ENCODE data around the gene BMPER. TPM values are rescaled to one million over a fixed set of nuclear protein-coding genes. Genes with fewer than 3 reads are reported as not detected.

BMPER gene
- total RNA-seq, 8 experiments from 2014 or later, result 0.25 to 39.1 (median 2.4) TPM

DNA sequence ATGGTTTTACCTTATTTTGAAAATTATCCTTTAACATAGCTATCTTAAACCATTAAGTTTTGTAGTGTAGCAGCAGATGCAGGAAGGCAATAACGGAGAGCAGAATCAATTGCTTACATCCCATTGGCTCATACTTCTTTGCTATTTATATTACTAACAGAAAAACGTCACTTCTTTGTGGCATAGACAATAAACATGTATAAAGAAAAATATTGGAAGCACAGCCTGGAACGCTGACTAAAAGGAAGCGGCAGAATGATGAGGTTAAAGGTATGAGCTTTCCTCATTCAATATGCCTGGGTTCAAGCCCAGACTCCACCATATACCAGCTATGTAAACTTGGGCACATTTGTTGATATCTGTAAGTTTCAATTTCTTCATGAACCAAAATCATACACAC, 24.0 kb upstream of the BMPER start:
- no peak for ATAC-seq (replicated peaks in 6 of 8)
- in situ Hi-C loops (cut with MboI; ENCODE audit: low pct_unique_long_range_greater_than_20kb in 2 of 9, low sequenced_read_pairs in 9 of 9, unreplicated experiment in 9 of 9), result no loop called here
- WGBS, 10 experiments, result 67 to 98% (median 80%) methylated on average over 1 to 4 of the region's 4 CpGs; no CpG with 5 or more reads in 1 of the 10 experiments
- Histone ChIP-seq H3K4me3 (no peak overlapping the region), H3K4me1 (replicated peaks in 1 of 2) (peaks cover 4 to 10% of the 10 kb centered on the region in 2 donors), H3K27ac (no peak overlapping the region)

DNA sequence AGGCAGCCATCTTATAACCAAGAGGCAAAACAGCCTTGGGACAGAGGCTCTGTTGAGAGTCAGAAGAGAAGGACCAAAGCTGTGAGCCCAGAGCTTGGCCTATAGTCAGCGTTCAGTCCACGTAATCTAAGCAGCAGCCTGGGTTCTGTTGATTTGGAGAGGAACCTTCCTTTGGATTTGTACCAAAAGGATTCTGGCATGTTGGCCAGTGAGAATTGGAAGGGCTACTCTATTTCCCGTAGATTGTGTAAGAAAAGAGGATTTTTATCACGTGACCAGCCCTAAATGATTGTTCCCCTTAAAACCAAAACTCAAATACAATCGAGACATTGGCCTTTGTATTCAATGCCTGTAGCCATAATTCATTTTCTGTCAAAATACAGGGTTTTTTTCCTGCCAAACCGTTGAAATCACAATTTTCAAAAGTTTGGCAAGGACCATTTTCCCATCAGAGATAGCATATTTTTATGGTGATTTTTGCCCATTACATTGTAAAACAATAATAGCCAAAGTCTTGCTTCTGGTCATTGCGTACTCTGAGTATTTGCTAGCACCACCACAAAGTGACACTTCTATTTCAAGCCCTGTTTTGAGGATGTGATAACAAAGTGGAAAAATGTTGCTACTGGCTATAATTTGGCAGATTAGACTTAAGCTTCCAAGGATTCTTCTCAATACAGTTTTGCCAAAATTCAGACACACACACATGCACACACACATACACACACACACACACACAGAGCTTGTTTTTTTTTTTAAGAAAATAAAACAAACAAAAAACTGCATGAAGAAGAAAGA, 23.1 kb upstream of the BMPER start:
- no peak overlapping the region for H3K27ac ChIP-seq
- H3K4me3 ChIP-seq, result no peak overlapping the region
- ATAC-seq (replicated peaks in 6 of 8), result no peak
- H3K4me1 ChIP-seq (replicated peaks in 1 of 2), result peaks cover 4 to 10% of the 10 kb centered on the region in 2 donors
- WGBS, 10 experiments, result 37 to 93% (median 88%) methylated on average over 4 to 7 of the region's 7 CpGs
- in situ Hi-C loops (cut with MboI; ENCODE audit: low pct_unique_long_range_greater_than_20kb in 2 of 9, low sequenced_read_pairs in 9 of 9, unreplicated experiment in 9 of 9), result no loop called here

DNA sequence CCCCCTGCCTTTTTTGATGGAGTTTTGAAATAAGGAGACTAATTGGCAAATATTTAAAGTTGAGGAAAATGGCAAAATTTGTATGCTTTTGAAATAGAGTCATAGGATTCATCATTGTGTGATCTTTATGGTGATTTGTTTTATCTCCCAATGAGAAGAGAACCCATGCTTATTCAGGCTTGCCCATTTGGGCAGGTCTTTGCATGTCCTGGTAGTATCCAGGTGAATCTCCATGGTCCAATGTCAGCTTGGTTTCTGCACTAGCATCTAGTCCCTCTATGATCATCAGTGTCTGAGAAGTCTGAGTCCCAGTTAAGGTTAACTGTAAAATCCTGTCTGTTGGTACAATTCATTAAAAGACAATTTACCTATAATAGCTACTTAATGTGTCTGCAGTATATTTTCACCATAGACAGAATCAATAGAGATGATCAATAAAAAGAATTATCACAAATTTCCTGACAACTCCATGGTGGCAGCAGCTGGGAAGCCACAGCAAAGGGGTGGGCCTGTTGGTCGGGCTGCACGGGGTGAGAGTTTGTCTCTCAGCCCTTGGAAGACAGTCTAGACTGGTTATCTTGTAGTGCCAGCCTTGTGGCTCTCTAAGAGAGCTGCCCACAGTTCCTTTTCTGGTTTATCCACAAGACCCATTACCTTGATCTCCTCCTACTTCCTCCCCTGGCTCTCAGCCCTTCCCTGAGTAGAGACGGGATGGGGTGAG, 22.2 kb upstream of the BMPER start:
- ATAC-seq (replicated peaks in 6 of 8), result peak in 3 of 8 experiments; percentile 32 to 81 (median 52)
- WGBS, 10 experiments, result 40 to 86% (median 75%) methylated on average over 1 to 3 of the region's 3 CpGs; no CpG with 5 or more reads in 5 of the 10 experiments
- Histone ChIP-seq H3K27ac (no peak overlapping the region), H3K4me1 (replicated peaks in 1 of 2) (peaks cover 4 to 10% of the 10 kb centered on the region in 2 donors), H3K4me3 (no peak overlapping the region)
- in situ Hi-C loops (cut with MboI; ENCODE audit: low pct_unique_long_range_greater_than_20kb in 2 of 9, low sequenced_read_pairs in 9 of 9, unreplicated experiment in 9 of 9), result no loop called here

DNA sequence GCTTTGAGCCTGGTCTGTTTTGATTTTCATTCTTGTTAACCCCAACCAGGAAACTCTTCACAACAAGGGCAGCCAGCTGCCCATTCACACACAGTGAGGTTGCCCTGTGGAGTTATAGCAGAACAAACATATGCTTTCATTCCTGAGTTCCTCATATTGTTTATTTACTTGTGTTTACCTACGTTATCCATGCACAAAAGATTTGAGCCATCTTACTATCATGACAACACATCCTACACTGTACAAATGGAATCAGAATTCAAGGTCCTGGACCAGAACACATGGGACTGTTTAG, 21.7 kb upstream of the BMPER start:
- Histone ChIP-seq H3K27ac (no peak overlapping the region), H3K4me1 (replicated peaks in 1 of 2) (peaks cover 4 to 10% of the 10 kb centered on the region in 2 donors), H3K4me3 (no peak overlapping the region)
- no peak for ATAC-seq (replicated peaks in 6 of 8)
- in situ Hi-C loops (cut with MboI; ENCODE audit: low pct_unique_long_range_greater_than_20kb in 2 of 9, low sequenced_read_pairs in 9 of 9, unreplicated experiment in 9 of 9), result no loop called here
- WGBS, 10 experiments, result 50 to 100% (median 75%) methylated on average over 1 of the region's 1 CpG; no CpG with 5 or more reads in 5 of the 10 experiments

DNA sequence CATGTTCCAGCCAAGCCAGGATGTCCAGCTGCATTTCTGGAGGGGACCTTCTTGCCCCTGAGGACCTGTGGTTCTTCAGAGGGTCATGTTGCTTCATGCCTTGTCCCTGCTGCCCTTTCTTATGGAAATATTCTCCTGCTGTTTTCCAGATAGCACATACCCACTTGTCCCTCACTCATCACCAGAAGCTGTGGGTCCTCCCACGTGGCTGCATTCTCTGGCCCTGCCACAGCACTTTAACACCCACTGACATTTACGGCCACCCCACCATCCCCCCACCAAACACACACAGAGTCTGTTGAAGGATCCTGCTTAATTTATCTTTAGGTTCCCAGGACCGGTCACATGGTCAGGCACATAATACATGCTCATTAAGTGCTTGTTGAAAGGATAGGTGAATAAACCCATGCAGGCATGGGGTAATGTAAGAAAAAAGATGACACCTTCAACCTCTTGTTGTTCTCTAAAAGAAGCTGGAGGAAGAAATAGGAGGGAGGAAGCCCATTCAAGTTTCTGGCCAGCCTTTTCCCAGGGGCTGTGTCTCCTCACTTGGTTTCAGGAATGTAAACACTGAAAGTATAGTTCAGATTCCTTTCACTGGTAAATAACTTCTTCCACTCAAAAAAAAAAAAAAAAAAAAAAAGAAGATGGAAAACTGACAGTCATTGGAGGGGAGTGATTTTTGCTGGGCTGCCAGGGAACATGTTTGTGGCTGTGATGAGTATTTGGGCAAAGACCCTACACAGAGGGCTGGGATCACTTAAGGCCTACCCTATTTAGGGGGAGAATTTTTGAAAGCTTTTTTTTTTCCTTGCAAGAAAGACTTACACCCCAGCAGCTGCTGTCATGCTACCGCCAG, 19.8 kb upstream of the BMPER start:
- Histone ChIP-seq H3K4me3 (no peak overlapping the region), H3K4me1 (replicated peaks in 1 of 2) (peaks cover 4 to 10% of the 10 kb centered on the region in 2 donors), H3K27ac (no peak overlapping the region)
- 77 to 100% (median 100%) methylated on average over 1 to 2 of the region's 4 CpGs; no CpG with 5 or more reads in 2 of the 10 experiments for WGBS, 10 experiments
- in situ Hi-C loops (cut with MboI; ENCODE audit: low pct_unique_long_range_greater_than_20kb in 2 of 9, low sequenced_read_pairs in 9 of 9, unreplicated experiment in 9 of 9), result no loop called here
- ATAC-seq (replicated peaks in 6 of 8), result no peak

DNA sequence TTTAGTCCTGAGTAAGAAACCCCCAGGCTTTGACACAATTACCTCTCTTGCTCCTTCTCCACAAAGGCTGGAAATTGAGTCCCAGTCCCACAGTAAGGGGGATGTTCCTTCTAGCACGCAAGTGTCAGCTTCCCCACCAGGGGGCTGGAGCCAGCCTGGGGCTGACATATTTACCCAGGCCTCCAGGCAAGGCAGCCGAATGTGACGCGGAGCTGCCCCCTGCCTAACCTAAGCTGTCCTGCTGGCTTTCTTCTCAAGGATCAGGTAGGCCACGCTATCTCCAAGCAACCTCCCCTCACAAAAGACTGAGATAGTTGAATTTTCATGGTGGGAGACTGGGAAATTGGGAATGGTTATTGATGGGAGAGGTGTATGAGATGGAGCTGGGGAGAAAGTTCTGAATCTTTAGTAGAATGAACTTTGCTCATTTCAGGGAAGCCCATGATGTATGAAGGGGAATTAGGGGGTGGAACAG, 19.2 kb upstream of the BMPER start:
- peaks cover 4 to 10% of the 10 kb centered on the region in 2 donors for H3K4me1 ChIP-seq (replicated peaks in 1 of 2)
- H3K27ac ChIP-seq, result no peak overlapping the region
- WGBS, 10 experiments, result 83 to 100% (median 94%) methylated on average over 1 to 3 of the region's 5 CpGs; no CpG with 5 or more reads in 6 of the 10 experiments
- H3K4me3 ChIP-seq, result no peak overlapping the region
- in situ Hi-C loops (cut with MboI; ENCODE audit: low pct_unique_long_range_greater_than_20kb in 2 of 9, low sequenced_read_pairs in 9 of 9, unreplicated experiment in 9 of 9), result no loop called here
- ATAC-seq (replicated peaks in 6 of 8), result peak in 1 of 8 experiments; percentile 53

DNA sequence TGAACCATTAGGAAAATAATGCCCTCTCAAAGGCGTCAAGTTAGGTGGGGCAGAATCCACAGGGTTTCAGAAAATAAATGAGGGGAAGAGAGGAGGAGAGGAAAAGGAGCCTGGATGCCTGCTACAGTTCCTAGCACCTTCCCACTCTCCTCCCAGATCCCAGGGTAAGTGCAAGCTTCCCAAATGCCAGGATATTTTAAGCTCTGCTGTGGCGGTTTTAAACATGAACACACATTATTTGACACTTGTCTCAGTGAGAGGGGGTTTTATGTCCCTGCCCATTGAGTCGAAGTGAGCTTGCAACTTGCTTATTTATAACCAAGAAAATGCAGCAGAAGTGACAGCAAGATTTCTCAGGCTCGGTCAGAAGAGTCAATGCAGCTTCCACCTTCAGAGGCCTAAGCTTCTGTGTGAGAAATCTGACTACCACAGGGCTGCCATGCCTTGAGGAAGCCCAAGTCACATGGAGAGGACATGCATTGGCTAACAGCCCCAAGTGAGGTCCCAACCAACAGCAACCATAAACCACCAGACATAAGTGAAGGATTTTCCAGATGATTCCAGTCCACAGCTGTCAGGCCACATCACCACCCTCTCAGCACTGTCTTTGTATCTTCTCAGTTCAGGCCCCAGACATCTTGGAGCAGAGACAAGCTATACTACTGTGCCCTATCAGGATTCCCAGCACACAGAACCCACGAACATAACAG, 17.9 kb upstream of the BMPER start:
- ATAC-seq (replicated peaks in 6 of 8), result no peak
- Histone ChIP-seq H3K27ac (no peak overlapping the region), H3K4me3 (no peak overlapping the region), H3K4me1 (replicated peaks in 1 of 2) (peaks cover 4 to 10% of the 10 kb centered on the region in 2 donors)
- in situ Hi-C loops (cut with MboI; ENCODE audit: low pct_unique_long_range_greater_than_20kb in 2 of 9, low sequenced_read_pairs in 9 of 9, unreplicated experiment in 9 of 9), result no loop called here
- WGBS, 10 experiments, result 0 to 90% (median 72%) methylated on average over 1 to 5 of the region's 5 CpGs; no CpG with 5 or more reads in 2 of the 10 experiments

DNA sequence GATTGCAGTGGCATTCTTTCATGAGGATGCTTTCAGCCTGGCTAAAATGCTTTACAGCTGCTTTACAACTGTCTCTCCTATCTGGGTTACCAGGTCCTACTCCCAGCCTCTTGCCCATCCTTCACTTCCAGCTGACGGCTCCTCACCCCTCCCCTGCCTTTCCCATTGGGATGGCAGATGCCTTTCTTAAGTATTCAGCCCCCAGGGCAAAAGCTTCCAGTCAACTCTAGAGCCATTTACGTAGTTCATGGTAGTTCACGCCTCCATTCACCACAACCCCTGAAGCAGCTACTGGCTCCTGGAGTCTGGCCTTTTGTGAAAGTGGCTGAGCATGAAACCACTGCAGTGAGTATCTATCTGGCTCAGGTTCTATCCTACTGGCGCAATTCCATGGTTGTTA, 17.2 kb upstream of the BMPER start:
- Histone ChIP-seq H3K27ac (no peak overlapping the region), H3K4me1 (replicated peaks in 1 of 2) (peaks cover 4% of the 10 kb centered on the region in 2 donors), H3K4me3 (no peak overlapping the region)
- in situ Hi-C loops (cut with MboI; ENCODE audit: low pct_unique_long_range_greater_than_20kb in 2 of 9, low sequenced_read_pairs in 9 of 9, unreplicated experiment in 9 of 9), result no loop called here
- 40 to 100% (median 82%) methylated on average over 1 to 4 of the region's 4 CpGs; no CpG with 5 or more reads in 2 of the 10 experiments for WGBS, 10 experiments
- peak in 3 of 8 experiments; percentile 53 to 94 (median 71) for ATAC-seq (replicated peaks in 6 of 8)

DNA sequence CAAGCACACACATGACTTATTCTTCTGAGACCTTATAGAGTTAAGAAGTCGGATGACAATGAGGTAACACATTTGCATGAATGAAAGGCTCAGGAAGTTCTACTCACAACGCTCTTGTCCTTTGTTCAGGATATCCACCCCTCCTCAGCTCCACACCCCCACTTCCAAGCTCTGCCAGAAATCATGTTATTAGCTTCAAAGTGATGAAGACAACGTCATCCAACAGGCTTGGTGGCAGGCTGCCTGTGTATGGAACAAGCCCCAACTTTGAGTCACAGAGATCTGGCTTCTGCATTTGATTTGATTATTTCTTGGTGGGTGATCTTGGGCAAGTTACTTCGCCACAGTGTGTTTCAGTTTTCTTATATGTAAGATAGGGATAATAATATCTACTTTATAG, 12.4 kb upstream of the BMPER start:
- no peak overlapping the region for H3K4me3 ChIP-seq
- ATAC-seq (replicated peaks in 6 of 8), result peak in 1 of 8 experiments; percentile 23
- WGBS, 10 experiments, result 27 to 95% (median 76%) methylated on average over 1 to 4 of the region's 4 CpGs; no CpG with 5 or more reads in 3 of the 10 experiments
- H3K27ac ChIP-seq, result no peak overlapping the region
- H3K4me1 ChIP-seq (replicated peaks in 1 of 2), result no peaks in the 10 kb centered on the region
- in situ Hi-C loops (cut with MboI; ENCODE audit: low pct_unique_long_range_greater_than_20kb in 2 of 9, low sequenced_read_pairs in 9 of 9, unreplicated experiment in 9 of 9), result no loop called here

DNA sequence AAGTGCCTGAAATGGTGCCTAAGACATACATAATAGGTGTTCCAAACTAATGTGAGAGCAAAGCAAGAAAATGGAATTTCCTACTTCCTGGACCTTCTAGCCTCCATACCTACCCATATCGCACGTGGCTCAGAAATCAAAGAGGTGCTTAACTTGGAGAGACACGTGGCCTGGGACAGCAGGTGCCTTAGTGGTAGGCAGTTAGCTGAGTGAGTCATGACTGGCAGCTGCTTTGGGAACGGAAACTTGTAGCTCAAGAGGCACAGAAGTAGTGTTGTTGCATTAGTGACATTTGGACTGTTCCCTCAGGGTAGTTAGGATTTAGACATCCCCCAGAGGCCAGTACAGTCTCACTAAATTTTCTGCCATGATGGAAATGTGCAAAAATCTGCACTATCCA, 12.0 kb upstream of the BMPER start:
- WGBS, 10 experiments, result 80 to 100% (median 95%) methylated on average over 1 to 4 of the region's 4 CpGs; no CpG with 5 or more reads in 3 of the 10 experiments
- no peaks in the 10 kb centered on the region for H3K4me1 ChIP-seq (replicated peaks in 1 of 2)
- in situ Hi-C loops (cut with MboI; ENCODE audit: low pct_unique_long_range_greater_than_20kb in 2 of 9, low sequenced_read_pairs in 9 of 9, unreplicated experiment in 9 of 9), result no loop called here
- no peak overlapping the region for H3K4me3 ChIP-seq
- H3K27ac ChIP-seq, result no peak overlapping the region
- ATAC-seq (replicated peaks in 6 of 8), result no peak

DNA sequence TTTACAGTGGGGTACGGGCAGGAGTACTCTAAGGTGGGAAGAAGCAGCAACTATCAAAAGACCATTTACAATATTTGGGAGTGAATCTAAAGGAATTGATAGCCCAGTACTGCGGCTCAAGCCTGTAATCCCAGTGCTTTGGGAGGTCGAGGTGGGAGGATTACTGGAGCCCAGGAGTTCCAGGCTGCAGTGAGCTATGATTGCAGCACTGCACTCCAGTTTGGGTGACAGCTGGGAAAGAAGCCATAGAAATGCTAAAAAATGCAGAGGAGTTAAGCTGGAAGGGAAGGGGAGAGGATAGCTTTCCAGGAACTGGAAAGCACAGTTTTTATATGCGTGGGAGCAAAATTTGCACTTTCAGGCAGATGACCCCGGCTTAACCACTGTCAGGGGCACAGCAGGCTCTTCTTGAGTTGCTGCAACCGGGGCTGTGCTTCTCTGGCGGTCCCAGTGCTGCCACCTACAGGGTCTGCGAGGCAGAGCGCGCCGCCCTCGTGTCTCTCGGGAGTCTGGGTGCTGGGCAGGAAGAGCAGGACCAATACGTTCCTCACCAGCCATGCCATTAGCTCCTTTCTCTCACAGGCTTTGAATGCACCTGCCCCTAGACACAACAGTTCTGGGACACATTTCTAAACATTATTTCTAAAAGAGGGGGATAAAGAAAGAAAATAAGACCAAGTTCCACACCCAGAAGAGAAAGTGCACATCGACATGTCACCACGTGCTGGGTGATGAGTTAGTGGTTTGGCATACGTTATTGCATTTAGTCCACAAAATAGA, 10.1 kb upstream of the BMPER start:
- ATAC-seq (replicated peaks in 6 of 8), result peak; percentile 94 to 100 (median 98)
- H3K4me1 ChIP-seq (replicated peaks in 1 of 2), result no peaks in the 10 kb centered on the region
- in situ Hi-C loops (cut with MboI; ENCODE audit: low pct_unique_long_range_greater_than_20kb in 2 of 9, low sequenced_read_pairs in 9 of 9, unreplicated experiment in 9 of 9), result no loop called here
- H3K27ac ChIP-seq, result no peak overlapping the region
- WGBS, 10 experiments, result 13 to 36% (median 24%) methylated on average over 2 to 13 of the region's 17 CpGs; no CpG with 5 or more reads in 1 of the 10 experiments
- H3K4me3 ChIP-seq, result no peak overlapping the region

DNA sequence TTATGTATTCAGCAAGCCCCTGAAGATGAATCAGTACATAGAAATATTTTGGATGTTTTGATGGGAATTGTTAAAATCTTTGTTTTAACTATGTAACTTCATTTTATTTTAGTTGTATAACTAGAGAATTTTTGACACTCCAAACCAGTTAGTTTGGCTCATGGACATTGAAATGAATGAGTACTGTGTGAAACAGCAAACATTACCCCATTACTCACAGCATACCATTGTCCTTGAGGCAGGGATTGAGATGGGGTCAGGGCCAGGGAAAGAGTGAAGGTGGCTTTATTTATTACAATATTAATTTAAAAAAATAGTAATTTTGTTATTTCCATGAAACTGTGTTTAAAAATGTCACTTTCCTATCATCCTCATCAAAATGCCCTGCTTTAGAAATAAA, 4.8 kb upstream of the BMPER start:
- H3K4me3 ChIP-seq, result no peak overlapping the region
- H3K27ac ChIP-seq, result no peak overlapping the region
- no peak for ATAC-seq (replicated peaks in 6 of 8)
- peaks cover 0 to 2% of the 10 kb centered on the region in 2 donors for H3K4me1 ChIP-seq (replicated peaks in 1 of 2)
- in situ Hi-C loops (cut with MboI; ENCODE audit: low pct_unique_long_range_greater_than_20kb in 2 of 9, low sequenced_read_pairs in 9 of 9, unreplicated experiment in 9 of 9), result loop anchor here in 2 of 9 experiments (25.0 kb wide), 2 partner anchors 138 to 438 kb away; no protein-coding TSS in a partner anchor

Data from motor neuron (in vitro differentiated cells).